WERI-Rb-1 (cell line): ENCODE measurements around the gene ZNF107.
"Not testable (repeated sequence)": the region's sequence is repeated elsewhere in the genome, so short reads cannot be mapped to it uniquely, and the experiment has no call there.

ENCODE experiments used
- DNase-seq: peaks from one replicate; pipeline ENCODE4 v3.0.0-alpha.2; 2020
- H3K27ac ChIP-seq: fragments of 250-450 bp; sonication (Bioruptor Pico); 2 replicates; pipeline ENCODE4 v1.5.1; 2020; ENCODE audit warnings: mild to moderate bottlenecking, moderate library complexity
- H3K27me3 ChIP-seq: fragments of 250-450 bp; sonication (Bioruptor Pico); 2 replicates; pipeline ENCODE4 v1.5.1; 2021; ENCODE audit warnings: mild to moderate bottlenecking, low read depth, moderate library complexity; ENCODE audit not compliant: insufficient read depth, severe bottlenecking
- H3K36me3 ChIP-seq: fragments of 250-450 bp; sonication (Bioruptor Pico); 2 replicates; pipeline ENCODE4 v1.5.1; 2020; ENCODE audit warnings: mild to moderate bottlenecking, moderate library complexity
- H3K4me3 ChIP-seq: 2 replicates; pipeline ENCODE4 v1.5.1; 2011; ENCODE audit warnings: low read depth, mild to moderate bottlenecking, control low read depth, low read length
- H3K9me3 ChIP-seq: fragments of 250-450 bp; sonication (Bioruptor Pico); 2 replicates; pipeline ENCODE4 v1.5.1; 2021; ENCODE audit warnings: mild to moderate bottlenecking, moderate library complexity; ENCODE audit not compliant: severe bottlenecking
- CTCF ChIP-seq: IDR thresholded peaks from 2 replicates; pipeline ENCODE4 v1.5.1; 2011; ENCODE audit warnings: low read depth, mild to moderate bottlenecking, control low read depth, inconsistent platforms, low read length

The ZNF107 gene

GRCh38 chr7:64687249-64687648 is 21.3 kb downstream of the ZNF107 start:
- no peak for TF ChIP-seq CTCF
- H3K36me3 ChIP-seq, result peaks cover 66% of the 10 kb centered on the region
- DNase-seq, result peak; percentile 55
- H3K4me3 ChIP-seq, result 0 out of 2 replicates have a peak overlapping the region, but pooled peaks have one; percentile 3
- H3K9me3 ChIP-seq, result no peaks in the 10 kb centered on the region
- H3K27me3 ChIP-seq, result no peaks in the 10 kb centered on the region
- H3K27ac ChIP-seq, result peak overlapping the region; percentile 60

DNA sequence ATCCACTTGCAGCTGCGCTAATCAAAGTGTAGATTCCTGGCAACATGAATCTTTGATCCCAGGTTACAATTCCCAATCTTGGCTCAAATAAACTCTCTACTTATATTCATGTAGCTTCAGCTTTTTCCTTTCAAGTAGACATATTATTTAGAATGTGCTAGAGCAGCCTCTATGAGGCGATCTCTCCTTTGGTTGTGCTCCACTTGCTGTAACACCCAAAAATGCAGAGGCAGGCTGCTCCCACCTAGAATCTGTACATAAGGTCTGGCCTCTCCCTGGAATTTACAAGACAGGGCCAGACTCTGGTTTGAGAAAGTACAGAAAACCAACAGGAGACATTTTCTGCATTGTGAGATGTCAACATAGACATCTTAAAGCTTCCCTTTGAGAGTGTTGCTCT is 23.1 kb downstream of the ZNF107 start:
- no peak for DNase-seq
- Histone ChIP-seq H3K4me3 (no peak overlapping the region), H3K9me3 (no peaks in the 10 kb centered on the region), H3K27ac (no peak overlapping the region), H3K36me3 (peaks cover 61% of the 10 kb centered on the region), H3K27me3 (no peaks in the 10 kb centered on the region)
- no peak for TF ChIP-seq CTCF

DNA sequence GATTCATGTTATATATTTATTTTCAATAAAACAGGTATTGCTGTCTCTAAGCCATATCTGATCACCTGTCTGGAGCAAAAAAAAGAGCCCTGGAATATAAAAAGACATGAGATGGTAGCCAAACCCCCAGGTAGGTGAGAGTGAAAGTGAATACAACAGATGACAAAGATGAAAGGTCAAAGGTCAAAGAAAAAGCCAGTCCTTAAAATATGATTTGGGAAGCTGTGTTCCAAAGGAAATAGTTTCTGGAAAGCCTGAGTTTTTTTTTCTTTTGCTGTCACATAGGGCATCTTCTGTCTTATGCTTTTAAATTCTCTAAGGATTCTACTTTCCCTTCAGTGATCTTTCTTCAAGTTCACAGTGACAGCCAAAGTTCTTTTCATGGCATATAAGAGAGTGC is 25.9 kb downstream of the ZNF107 start:
- H3K27ac ChIP-seq, result no peak overlapping the region

GRCh38 chr7:64697863-64698262 is 31.9 kb downstream of the ZNF107 start:
- H3K27ac ChIP-seq, H3K27me3 ChIP-seq, H3K4me3 ChIP-seq, H3K9me3 ChIP-seq, DNase-seq: not testable (repeated sequence)
- H3K36me3 ChIP-seq, result peaks cover 31% of the 10 kb centered on the region

More for the DNA sequence above, 25.9 kb downstream of the ZNF107 start:
- H3K9me3 ChIP-seq, result no peaks in the 10 kb centered on the region
- peaks cover 46% of the 10 kb centered on the region for H3K36me3 ChIP-seq
- no peak overlapping the region for H3K4me3 ChIP-seq
- DNase-seq, result no peak
- TF ChIP-seq CTCF, result no peak
- no peaks in the 10 kb centered on the region for H3K27me3 ChIP-seq

GRCh38 chr7:64706625-64707292 is 40.8 kb downstream of the ZNF107 start:
- H3K9me3 ChIP-seq, result peaks cover 44% of the 10 kb centered on the region
- DNase-seq, result no peak
- H3K27me3 ChIP-seq, result no peaks in the 10 kb centered on the region
- H3K36me3 ChIP-seq, result peaks cover 19% of the 10 kb centered on the region
- no peak overlapping the region for H3K27ac ChIP-seq
- H3K4me3 ChIP-seq, result no peak overlapping the region
- TF ChIP-seq CTCF, result no peak

GRCh38 chr7:64717896-64718295 is 52.0 kb downstream of the ZNF107 start:
- not testable (repeated sequence) for H3K36me3 ChIP-seq, H3K4me3 ChIP-seq, DNase-seq, H3K27me3 ChIP-seq, H3K27ac ChIP-seq, H3K9me3 ChIP-seq
